ENCODE results near the gene ANKRD33B.
"Not testable (repeated sequence)": the region's sequence is repeated elsewhere in the genome, so short reads cannot be mapped to it uniquely, and the experiment has no call there.

ANKRD33B gene

DNA sequence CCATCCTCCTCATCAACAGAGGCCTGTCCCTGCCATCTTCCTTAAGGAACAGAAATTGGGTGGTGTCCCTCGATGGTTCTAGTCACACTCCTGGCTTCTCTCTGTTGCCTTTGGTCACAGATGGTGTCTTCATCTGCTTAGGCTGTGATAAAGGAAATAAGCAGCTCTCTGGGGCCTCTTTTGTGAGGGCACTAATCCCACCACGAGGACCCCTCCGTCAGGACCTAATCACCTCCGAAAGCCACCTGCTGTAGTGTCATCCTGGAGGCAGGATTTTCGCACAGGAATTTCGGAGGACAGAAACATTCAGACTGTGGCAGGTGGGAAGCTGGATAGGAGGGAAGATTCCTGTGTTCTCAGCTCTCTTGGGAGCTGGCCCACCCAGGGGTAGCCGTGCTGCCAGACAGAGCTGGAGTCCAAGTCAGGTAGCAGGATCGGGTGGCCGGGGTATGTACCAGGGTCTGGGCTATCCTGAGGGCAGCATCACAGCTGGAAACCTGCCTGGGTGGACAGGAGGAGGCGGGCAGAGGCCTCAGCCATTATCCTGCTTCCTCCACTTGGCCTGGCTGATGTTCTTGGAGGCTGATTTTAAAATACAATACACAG, 59.5 kb downstream of the ANKRD33B start:
- DNase-seq: no peak

DNA sequence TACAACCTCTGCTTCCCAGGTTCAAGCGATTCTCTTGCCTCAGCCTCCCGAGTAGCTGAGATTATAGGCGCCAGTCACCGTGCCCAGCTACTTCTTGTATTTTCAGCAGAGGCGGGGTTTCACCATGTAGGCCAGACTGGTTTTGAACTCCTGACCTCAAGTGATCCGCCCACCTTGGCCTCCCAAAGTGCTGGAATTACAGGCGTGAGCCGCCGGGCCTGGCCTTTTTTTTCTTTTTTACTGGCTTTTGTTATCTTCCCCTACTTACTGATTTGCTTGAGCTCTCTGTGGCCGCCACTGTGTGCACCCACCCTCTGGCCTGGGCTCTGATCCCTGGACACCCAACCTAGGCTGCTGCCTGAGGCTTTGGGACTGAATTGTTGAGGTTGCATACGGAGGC, 60.3 kb downstream of the ANKRD33B start:
- DNase-seq: no peak

DNA sequence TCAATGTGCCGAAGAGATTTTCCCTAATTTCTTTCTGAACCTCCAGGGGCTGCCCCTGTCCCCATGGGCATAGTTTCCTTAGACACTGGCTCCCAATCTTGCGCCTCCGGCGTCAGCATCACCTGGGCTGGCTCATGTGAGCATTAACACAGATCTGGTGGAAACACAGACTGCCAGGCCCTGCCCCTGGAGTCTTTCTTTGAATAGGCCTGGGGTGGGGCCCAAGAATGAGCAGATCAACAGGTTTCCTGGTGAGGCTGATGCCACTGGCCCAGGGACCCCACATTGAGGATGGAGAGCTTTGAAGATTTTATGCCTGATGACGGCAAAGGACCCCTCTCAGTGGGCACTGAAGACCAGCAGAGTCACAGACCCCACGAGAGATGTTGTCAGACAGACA, 60.8 kb downstream of the ANKRD33B start:
- no peak for DNase-seq

DNA sequence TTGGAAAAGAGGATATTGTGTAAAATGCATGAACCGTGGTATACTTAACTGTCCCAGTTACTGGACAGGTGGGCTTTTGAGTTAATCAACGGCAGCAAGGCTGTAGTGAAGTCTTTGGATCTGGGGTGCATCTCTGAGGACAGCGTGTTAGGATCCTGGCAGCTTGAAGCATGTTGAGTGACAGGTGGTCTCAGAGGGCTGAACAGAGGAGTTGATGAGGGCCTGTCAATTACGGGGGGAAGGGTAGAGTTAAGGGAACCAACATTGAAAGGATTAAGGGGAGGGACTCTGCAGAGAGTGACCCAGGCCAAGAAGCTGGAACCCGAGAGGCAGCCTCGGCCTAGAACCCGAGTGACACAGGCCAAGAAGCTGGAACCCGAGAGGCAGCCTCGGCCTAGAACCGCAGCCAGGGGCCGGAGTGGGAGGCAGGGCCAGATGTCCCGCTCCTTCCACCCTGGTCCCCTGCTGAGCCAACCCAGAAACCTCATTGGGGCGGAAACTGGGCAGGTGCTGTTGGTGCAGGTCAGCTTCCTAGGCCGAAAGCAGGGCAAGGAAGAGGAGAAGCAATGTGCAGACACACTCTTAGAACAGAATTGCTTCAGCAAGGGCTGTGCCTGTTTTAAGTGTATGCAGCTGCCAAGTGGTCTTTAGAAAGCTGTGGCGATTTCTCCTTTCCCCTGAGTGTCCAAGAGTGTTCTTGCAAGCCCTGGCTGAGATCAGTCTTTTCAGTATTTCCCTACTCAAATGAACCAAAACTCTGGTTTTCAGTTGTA, 62.0 kb downstream of the ANKRD33B start:
- no peak for DNase-seq

DNA sequence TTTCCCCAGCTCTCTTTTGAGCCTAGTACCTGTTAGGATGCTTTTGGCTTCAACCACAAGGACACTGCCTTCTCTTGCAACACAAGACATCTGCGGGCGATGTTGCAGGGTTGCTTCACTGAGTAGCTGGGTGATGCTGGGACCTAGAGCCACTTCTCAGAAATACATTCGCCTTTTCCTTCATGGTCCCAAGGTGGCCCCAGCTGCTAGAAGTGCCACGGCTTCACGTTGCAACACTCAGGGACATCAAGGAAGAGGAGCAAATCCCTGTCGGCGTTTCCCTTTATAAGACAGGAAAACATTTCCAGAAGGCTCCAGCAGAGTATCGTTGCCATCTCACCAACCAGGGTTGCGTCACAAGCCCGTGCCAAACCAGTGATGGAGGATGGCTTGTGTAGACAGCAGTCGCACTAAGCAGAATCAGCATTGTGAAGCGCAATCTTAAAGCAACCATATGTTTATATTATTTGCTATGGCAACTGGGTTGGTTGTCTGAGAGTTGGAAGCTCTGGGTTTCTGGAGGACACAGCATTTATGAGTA, 62.7 kb downstream of the ANKRD33B start:
- DNase-seq: no peak

DNA sequence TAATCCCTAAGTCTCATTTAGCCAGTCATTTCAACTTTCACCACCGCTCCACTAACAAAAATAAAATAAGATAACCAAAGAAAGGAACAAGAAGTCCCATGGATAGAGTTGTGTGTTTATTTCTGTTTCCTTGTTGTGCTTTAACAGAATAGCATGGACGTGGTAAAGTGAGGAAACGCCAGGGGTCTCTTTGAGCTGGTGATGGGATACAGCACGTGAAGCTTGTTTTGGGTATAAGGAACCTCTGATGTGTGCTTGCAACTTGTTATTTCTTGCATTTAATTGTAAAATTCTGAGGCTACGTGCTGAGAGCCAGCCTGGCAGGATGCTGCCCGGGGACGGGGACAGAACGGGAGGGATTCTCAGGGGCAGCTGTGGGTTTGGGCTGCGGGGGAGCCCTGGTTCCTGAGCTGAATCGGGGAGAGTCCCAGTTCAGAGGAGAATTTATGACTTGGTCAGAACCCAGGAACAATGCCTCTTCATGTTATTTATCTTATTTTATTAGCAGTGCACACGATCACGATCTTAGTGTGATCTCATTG, 63.4 kb downstream of the ANKRD33B start:
- peak; percentile 10 for DNase-seq

DNA sequence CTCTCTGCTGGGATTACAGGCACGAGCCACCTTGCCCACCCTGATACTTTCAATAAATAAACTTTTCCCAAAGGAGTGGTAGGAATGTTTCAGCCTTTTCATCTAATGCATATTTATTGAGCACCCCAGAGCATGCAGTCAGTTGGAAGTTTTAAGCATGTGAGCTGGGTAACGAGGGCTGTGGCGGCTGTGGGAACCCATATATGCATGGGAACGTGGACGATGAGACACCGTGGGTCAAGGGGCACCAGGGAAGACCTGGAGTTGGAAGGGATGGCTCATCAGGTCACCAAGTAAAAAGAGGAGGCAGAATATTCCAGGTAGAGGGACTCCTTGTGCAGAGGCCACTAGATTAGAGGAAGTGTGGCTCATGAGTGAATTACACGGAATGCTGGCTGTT, 64.7 kb downstream of the ANKRD33B start:
- DNase-seq: no peak

DNA sequence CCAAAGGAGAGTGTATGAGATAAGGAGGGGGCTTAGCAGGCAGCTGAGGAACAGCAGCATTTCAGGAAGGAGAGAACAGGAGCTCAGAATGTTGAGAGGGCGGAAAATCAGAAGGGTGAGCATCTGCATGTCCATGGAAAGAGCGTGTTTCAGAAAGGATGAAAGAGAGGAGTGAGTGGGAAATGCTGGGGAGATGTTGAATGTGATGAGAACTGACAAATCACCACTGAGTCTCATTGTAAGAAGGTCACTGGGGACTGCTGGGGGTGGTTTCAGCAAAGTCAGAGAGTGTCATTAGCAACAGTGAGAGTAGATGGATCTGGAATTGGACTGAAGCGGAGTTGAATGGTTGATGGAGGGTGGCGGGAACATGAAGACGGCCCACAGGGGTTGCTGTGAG, 65.8 kb downstream of the ANKRD33B start:
- DNase-seq: no peak

DNA sequence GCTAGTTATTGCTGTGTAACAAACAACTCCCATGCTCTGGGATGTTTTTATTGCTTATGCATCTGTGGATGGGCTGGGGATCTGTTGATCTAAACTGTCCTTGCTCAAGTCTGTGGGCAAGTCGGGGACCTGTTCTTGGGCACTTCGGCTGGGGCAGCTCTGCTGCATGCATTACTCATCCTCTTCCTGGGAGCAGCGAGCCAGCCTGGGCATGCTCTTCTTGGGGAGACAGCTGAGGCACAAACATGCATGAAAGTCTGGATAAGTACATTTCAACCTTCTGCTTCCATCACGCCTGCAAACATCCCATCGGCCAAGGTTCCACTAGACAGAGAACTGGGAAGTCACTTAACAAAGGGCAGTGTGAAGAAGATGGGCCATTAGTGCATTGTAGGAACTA, 66.3 kb downstream of the ANKRD33B start:
- DNase-seq: no peak

DNA sequence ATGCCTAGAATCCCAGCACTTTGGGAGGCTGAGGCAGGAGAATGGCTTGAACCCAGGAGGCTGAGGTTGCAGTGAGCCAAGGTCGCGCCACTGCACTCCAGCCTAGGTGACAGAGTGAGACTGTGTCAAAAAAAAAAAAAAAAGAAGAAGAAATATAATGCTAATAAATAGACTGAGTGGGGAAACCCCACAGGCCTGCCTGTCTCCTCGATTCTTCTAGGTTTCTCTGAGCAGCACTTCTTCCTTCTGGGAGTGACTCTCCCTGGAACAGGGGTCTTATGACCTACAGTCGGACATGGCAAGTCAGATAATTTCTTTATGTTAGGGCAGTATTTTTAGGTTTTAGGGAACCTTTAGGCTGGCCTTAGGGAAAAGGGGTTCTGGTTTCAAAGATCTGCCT, 66.9 kb downstream of the ANKRD33B start:
- not testable (repeated sequence) for DNase-seq

DNA sequence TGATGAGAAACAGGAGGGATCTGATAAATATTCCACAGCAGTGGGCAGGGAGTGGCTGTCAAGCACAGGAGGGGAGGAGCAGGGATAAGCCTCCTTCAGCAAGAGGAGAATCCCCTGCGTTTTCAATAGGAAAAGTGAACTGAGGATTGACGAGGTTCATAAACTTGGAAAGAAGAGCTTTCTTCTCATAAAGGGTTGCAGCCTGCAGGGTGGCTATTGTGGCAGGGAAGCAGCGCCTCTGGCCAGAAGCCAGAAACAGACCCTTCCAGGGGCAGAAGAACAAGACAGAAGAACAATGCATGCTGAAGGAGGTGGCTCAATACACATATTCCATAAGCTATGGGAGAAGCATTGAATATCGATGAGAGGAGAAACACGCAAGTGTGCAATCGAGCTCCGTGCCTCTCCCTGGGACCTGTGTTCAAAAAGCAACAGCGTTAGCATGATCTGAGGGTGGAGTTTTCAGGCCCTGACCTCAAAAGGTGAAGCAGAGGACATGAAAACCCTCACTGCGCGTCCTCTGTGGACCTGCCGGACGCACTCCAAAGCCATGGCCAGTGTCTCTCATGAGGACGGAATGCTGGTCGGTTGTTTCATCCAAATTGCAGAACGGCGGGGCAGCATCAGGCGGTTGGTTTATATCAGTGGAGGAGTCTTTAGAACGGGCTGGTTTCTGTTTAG, 67.6 kb downstream of the ANKRD33B start:
- no peak for DNase-seq

DNA sequence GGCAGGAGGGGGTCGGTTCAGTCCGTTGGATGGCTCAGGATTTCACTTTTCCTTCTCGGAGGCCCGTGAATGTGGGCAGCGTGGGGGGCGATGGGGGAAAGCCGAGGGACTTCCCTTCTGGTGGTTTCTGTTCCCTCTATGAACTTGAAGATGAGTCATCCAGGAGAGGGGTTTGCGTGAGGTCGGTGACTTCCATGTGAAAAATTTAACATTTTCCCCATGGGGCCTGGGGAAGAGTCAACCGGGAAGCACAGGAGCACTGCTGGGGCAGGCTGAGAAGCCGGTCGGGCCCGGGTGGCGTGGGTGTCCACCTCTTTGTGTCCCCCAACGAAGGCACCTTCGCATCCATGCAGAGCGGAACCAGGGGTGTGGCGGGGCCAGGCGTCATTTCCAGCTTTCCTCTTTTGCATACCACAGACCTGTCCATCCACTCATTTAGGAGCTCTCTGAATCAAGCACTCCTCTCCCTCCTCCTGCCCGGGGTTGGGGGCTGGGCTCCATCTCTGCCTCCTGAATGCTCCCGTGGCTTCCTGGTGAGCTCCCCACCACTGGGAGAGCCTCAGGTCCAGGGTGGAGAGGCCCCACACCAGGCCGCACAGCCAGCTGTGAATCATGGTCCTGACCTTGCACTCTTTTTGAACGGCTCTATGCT, 68.4 kb downstream of the ANKRD33B start:
- no peak for DNase-seq

DNA sequence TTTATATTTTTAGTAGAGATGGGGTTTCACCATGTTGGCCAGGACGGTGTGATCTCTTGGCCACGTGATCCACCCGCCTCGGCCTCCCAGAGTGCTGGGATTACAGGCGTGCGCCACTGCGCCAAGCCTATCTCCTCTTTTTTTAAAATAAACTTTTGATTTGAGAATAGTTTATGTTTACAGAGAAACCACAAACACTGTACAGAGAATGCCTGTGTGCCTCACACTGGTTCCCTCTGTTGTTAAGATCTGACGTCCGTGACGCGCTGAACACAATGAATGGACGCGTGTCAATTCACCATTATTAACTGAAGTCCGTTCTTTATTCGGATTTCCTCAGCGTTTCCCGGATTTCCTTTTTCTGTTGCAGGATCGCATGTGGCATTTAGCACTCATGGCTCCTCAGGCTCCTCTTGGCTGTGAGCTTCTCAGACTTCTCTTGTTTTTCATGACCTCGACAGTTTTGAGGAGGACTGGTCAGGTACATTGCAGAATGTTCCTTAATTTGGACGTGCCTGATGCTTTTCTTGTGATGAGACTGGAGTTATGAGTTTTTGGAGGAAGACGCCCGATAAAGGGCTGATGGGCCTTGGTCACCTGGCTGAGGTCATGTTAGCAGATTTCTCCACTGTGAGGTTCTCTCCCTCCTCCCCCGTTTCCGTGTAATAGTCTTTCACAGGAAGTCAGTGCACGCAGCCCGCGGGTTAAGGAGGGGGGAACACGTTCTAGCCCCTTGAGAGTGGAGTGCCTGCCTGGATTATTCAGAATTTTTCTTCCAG, 69.6 kb downstream of the ANKRD33B start:
- DNase-seq: no peak

DNA sequence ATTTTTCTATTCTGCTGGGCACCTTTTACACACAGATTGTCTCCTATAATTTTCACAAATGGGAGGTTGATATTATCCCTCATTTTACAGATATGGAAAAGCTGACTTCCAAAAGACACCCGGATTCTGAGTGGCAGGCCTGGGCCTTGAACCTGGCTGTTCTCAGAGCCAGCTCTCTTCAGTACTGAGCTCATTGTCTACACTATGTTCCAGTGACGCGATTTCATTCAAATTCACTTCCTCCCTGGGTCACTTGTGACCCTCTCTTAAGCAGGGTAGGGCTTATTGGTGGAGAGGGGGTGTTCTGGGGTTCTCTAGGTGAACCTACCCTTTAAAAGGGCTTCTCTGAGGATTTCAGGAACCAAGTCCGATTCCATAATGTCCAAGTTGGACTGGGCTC, 70.2 kb downstream of the ANKRD33B start:
- DNase-seq: no peak

DNA sequence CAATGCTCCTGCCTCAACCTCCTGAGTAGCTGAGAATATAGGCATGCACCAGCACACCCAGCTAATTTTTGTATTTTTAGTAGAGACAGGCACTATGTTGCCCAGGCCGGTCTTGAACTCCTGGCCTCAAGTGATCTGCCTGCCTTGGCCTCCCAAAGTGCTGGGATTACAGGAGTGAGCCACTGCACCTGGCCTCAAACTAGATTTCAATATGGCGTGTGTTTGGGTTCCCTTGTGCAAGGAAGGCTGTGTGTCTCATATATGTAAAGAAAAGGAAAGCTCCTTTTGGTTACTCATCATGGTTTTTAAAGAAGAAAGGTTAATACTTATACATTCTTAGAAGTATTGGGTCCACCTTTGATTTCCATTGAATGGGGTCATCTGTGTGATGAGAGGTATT, 70.7 kb downstream of the ANKRD33B start:
- no peak for DNase-seq

DNA sequence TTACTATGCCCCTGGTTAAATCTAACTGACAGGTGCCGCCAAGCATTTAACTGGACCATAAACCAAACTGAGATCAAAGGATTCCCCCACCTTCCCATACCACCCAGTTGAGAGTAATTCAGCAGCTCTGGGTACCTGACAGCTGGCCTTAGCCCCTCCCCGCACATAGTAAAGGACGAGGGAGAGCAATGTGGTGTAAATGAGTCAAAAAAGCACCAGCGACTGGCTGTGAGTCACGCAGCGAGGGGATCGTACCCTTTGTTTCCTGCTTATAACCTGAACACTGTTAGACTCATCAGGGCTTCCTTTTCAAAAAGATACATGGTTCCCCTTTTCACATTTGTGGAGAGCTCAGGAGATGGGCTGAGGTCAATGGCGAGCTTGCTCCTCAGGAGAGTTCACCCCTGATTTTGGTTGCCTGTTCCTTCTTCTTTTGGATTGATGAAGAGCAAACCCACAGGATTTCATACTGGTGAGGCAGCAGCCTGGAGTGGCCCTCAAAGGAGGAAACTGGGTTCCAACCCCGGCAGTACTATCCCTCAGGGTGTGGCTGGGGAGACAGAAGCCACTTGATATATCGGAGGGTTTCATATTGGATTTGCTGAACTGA, 71.5 kb downstream of the ANKRD33B start:
- peak; percentile 60 for DNase-seq

DNA sequence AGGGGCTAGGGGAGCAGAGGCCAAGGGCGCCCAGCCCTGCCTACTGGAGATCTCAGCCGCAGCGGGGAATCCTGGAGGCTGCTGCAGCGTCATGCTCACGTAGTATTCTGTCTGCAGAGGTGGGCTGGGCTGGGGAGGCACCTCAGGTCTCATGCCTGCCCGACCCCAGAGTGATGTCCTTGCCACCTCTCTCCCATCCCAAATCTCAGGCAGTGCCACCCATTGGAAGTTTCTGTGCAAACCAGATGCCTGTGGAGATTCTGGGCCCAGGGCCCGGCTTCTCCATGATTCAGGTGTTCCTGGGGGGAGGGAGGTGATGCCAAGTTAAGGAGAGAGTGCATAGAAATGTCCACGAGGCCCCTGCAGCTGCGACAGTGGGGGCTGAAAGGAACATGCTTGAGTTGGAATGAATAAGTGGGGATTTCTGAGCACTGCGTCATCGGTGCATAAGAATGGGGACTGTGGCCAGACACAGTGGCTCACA, 72.0 kb downstream of the ANKRD33B start:
- DNase-seq: no peak

DNA sequence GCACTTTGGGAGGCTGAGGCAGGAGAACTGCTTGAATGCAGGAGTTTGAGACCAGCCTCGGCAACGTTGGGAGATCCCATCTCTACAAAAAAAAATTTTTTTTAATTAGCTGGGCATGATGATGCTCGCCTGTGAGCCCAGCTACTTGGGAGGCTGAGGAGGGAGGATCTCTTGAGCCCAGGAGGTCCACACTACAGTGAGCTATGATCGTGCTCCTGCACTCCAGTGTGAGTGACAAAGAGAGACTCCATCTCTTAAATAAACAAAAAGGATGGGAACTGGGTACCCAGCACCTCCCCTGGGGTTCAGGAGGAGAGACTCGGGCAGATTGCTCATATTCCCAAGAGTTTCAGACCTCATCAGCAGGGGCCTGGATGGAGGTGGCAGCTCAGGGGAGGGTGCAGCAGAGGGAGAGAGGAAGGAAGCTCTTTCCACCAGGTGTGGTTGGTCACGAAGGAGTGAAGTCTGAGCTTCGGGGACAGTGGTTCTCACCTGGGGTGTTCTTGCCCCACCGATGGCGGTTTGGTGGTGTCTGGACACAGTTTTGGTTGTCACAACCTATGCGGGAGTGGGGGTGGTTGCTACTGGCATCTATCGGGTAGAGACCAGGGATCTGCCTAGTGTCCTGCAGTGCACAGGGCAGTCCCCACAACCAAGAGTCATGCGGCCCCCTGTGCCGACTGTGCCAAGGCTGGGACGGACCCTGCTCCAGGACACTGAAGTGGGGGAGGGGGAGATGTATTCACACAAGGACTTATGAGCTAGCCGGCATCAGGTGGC, 72.7 kb downstream of the ANKRD33B start:
- DNase-seq: no peak

DNA sequence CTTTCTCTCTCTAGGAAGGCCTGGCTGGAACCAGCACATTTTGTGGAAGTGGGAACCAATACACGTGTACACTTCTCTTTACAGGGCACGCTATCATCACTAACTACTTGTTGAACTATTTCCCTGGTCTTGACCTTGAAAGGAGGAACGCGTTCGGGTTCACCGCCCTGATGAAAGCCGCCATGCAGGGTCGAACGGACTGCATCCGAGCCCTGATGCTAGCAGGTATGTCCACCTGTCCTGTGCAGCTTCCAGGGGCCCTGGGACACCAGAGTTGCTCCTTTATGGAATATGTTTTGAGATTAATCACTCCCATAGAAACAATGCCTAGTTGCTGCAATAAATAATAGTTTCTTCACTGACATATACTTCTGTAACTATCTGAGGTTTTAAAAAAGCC, 74.1 kb downstream of the ANKRD33B start:
- no peak for DNase-seq

DNA sequence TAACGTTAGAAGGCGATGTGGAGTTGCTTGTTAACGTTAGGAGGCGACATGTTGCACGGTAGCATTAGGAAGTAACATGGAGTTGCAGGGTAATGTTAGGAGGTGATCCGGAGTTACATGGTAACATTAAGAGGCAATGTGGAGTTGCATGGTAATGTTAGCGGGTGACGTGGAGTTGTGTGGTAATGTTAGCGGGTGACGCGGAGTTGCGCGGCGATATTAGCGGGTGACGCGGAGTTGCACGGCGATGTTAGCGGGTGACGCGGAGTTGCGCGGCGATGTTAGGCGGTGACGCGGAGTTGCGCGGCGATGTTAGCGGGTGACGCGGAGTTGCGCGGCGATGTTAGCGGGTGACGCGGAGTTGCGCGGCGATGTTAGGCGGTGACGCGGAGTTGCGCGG, 74.9 kb downstream of the ANKRD33B start:
- not testable (repeated sequence) for DNase-seq

DNA sequence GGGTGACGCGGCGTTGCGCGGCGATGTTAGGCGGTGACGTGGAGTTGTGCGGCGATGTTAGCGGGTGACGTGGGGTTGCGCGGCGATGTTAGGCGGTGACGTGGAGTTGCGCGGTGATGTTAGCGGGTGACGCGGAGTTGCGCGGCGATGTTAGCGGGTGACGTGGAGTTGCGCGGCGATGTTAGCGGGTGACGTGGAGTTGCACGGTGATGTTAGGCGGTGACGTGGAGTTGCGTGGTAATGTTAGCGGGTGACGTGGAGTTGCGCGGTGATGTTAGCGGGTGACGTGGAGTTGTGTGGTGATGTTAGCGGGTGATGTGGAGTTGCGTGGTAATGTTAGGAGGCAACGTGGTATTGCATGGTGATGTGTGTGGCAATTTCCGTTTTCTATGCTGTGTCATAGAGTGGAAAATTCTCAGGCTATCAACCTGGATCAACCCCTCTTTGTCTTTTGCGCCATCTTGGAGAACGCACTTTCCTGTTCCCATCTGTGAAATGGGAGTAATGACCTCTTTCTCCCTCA, 76.0 kb downstream of the ANKRD33B start:
- DNase-seq: no peak
